ENCODE data around the gene HDAC4.

Gene HDAC4

GRCh38 chr2:239047861-239048260 is 353.0 kb downstream of the HDAC4 start:
- no peak for DNase-seq (ENCODE audit: low read depth)
- TF ChIP-seq CTCF (conservative IDR thresholded peaks at IDR 0.05; ENCODE audit: low read depth, low read length) = no peak
- no peak overlapping the region for H3K4me3 ChIP-seq (ENCODE audit: low read depth, low read length)

GRCh38 chr2:239047420-239047819 is 353.4 kb downstream of the HDAC4 start:
- DNase-seq (ENCODE audit: low read depth) = no peak
- no peak for TF ChIP-seq CTCF (conservative IDR thresholded peaks at IDR 0.05; ENCODE audit: low read depth, low read length)

GRCh38 chr2:239046822-239047221 is 354.0 kb downstream of the HDAC4 start:
- H3K4me3 ChIP-seq (ENCODE audit: low read depth, low read length) = no peak overlapping the region
- TF ChIP-seq CTCF (conservative IDR thresholded peaks at IDR 0.05; ENCODE audit: low read depth, low read length) = no peak
- DNase-seq (ENCODE audit: low read depth) = no peak

More at GRCh38 chr2:239047420-239047819, 353.4 kb downstream of the HDAC4 start:
- H3K4me3 ChIP-seq (ENCODE audit: low read depth, low read length) = no peak overlapping the region

- H3K4me3 ChIP-seq (ENCODE audit: low read depth, low read length) = no peak overlapping the region
- no peak for DNase-seq (ENCODE audit: low read depth)
- no peak for TF ChIP-seq CTCF (conservative IDR thresholded peaks at IDR 0.05; ENCODE audit: low read depth, low read length)
These were observed 356.5 kb downstream of the HDAC4 start for GRCh38 chr2:239044336-239044735.

- no peak for DNase-seq (ENCODE audit: low read depth)
- H3K4me3 ChIP-seq (ENCODE audit: low read depth, low read length) = no peak overlapping the region
- TF ChIP-seq CTCF (conservative IDR thresholded peaks at IDR 0.05; ENCODE audit: low read depth, low read length) = no peak
These were observed 357.5 kb downstream of the HDAC4 start for GRCh38 chr2:239043326-239043725.

GRCh38 chr2:239042551-239043320 is 358.1 kb downstream of the HDAC4 start:
- TF ChIP-seq CTCF (conservative IDR thresholded peaks at IDR 0.05; ENCODE audit: low read depth, low read length) = no peak
- no peak for DNase-seq (ENCODE audit: low read depth)

GRCh38 chr2:239042046-239042445 is 358.8 kb downstream of the HDAC4 start:
- TF ChIP-seq CTCF (conservative IDR thresholded peaks at IDR 0.05; ENCODE audit: low read depth, low read length) = no peak
- no peak for DNase-seq (ENCODE audit: low read depth)
- no peak overlapping the region for H3K4me3 ChIP-seq (ENCODE audit: low read depth, low read length)

More at GRCh38 chr2:239042551-239043320, 358.1 kb downstream of the HDAC4 start:
- no peak overlapping the region for H3K4me3 ChIP-seq (ENCODE audit: low read depth, low read length)

Measured in choroid plexus epithelial cell (primary cell).